SJCRH30 (cell line): ENCODE data around the gene GNL2. TPM values are rescaled to one million over a fixed set of nuclear protein-coding genes. Genes with fewer than 3 reads are reported as not detected.
"Not testable (repeated sequence)": the region's sequence is repeated elsewhere in the genome, so short reads cannot be mapped to it uniquely, and the experiment has no call there.

Experiments used
- DNase-seq, 2 experiments: peaks; one replicate each; pipeline ENCODE4 v3.0.0-alpha.2; 2015 to 2020
- H3K27ac ChIP-seq: fragments of 250-450 bp; sonication (Bioruptor Pico); 2 replicates; pipeline ENCODE4 v1.5.1; 2020; ENCODE audit warnings: mild to moderate bottlenecking, moderate library complexity
- H3K27me3 ChIP-seq: fragments of 250-450 bp; sonication (Bioruptor Pico); 2 replicates; pipeline ENCODE4 v1.5.1; 2020; ENCODE audit warnings: mild to moderate bottlenecking, moderate library complexity
- H3K36me3 ChIP-seq: fragments of 250-450 bp; sonication (Bioruptor Pico); 2 replicates; pipeline ENCODE4 v1.5.1; 2020; ENCODE audit warnings: mild to moderate bottlenecking, moderate library complexity
- H3K4me1 ChIP-seq: fragments of 250-450 bp; sonication (Bioruptor Pico); 2 replicates; pipeline ENCODE4 v1.5.1; 2020; ENCODE audit warnings: mild to moderate bottlenecking, moderate library complexity
- H3K4me3 ChIP-seq: fragments of 250-450 bp; sonication (Bioruptor Pico); 2 replicates; pipeline ENCODE4 v1.5.1; 2020; ENCODE audit warnings: mild to moderate bottlenecking, moderate library complexity
- H3K9me3 ChIP-seq: fragments of 250-450 bp; sonication (Bioruptor Pico); replicated peaks from 2 replicates; pipeline ENCODE4 v1.5.1; 2020; ENCODE audit warnings: mild to moderate bottlenecking, moderate library complexity
- total RNA-seq: library from RNA; depleted of rRNA; stranded (reverse); fragments of >200 nt; shearing (Covaris generic); gene quantifications from 2 replicates; pipeline ENCODE4 v1.2.3, GENCODE V29; 2014; rRNA removed

The GNL2 gene
- total RNA-seq, 1 experiment from 2014 or later: 119 TPM

DNA sequence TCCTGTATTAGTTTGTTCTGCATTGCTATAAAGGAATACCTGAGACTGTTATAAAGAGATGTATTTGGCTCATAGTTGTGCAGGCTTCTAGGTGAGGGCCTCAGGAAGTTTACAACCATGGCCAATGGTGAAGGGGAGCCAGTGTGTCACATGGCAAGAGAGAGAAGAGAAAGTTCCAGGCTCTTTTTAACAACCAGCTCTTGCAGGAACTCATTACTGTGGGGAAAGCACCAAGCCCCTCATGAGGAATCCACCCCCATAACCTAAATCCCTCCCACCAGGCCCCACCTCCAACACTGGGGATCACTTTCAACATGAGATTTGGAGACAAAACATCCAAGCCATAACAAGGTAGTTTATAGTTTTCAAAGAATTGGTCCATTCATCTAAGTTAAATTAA is 76.1 kb downstream of the GNL2 start:
- H3K36me3 ChIP-seq: no peaks in the 10 kb centered on the region
- H3K4me3 ChIP-seq: no peak overlapping the region
- H3K27me3 ChIP-seq: no peaks in the 10 kb centered on the region
- H3K27ac ChIP-seq: no peak overlapping the region
- peaks cover 3% of the 10 kb centered on the region; the same call in 1 of the 2 replicates for H3K4me1 ChIP-seq
- DNase-seq: no peak
- H3K9me3 ChIP-seq: no peaks in the 10 kb centered on the region

DNA sequence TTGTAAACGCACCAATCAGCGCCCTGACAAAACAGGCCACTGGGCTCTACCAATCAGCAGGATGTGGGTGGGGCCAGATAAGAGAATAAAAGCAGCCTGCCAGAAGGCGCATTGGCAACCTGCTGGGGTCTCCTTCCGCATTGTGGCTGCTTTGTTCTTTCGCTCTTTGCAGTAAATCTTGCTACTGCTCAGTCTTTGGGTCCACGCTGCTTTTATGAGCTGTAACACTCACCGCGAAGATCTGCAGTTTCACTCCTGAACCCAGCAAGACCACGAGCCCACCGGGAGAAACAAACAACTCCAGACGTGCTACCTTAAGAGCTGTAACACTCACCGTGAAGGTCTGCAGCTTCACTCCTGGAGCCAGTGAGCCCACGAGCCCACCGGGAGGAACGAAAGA is 76.8 kb downstream of the GNL2 start:
- H3K9me3 ChIP-seq, DNase-seq, H3K27me3 ChIP-seq, H3K27ac ChIP-seq, H3K4me1 ChIP-seq, H3K4me3 ChIP-seq, H3K36me3 ChIP-seq: not testable (repeated sequence)

DNA sequence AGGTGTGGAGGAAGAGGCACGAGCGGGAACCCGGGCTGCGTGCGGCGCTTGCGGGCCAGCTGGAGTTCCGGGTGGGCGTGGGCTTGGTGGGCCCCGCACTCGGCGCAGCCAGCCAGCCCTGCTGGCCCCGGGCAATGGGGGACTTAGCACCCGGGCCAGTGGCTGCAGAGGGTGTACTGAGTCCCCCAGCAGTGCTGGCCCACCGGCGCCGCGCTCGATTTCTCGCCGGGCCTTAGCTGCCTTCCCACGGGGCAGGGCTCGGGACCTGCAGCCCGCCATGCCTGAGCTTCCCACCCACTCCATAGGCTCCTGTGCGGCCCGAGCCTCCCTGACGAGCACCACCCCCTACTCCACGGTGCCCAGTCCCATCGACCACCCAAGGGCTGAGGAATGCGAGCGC is 77.5 kb downstream of the GNL2 start:
- H3K36me3 ChIP-seq, H3K4me1 ChIP-seq, H3K4me3 ChIP-seq, H3K27me3 ChIP-seq, H3K27ac ChIP-seq, DNase-seq, H3K9me3 ChIP-seq: not testable (repeated sequence)

GRCh38 chr1:37517569-37517968 is 78.2 kb downstream of the GNL2 start:
- Histone ChIP-seq H3K9me3 (no peaks in the 10 kb centered on the region), H3K27me3 (no peaks in the 10 kb centered on the region), H3K27ac (no peak overlapping the region), H3K4me3 (no peak overlapping the region), H3K4me1 (peaks cover 3% of the 10 kb centered on the region; the same call in 1 of the 2 replicates), H3K36me3 (no peaks in the 10 kb centered on the region)
- no peak for DNase-seq

Other genes starting within 250 kb of the GNL2 start
- 5.1 and 7.7 TPM in 2 replicates for gene ZC3H12A, start 121.4 kb downstream of the GNL2 start, total RNA-seq
- gene MEAF6, start 81.2 kb downstream of the GNL2 start, total RNA-seq: 71.1 and 82.3 TPM in 2 replicates
- gene SNIP1, start 41.6 kb downstream of the GNL2 start, total RNA-seq: 13.0 and 17.0 TPM in 2 replicates
- 10.0 and 10.1 TPM in 2 replicates for gene DNALI1, start 39.0 kb downstream of the GNL2 start, total RNA-seq
- not detected in 2 replicates for gene RSPO1, start 39.0 kb upstream of the GNL2 start, total RNA-seq
- gene CDCA8, start 96.6 kb upstream of the GNL2 start, total RNA-seq: 55.0 and 58.5 TPM in 2 replicates
- not detected in 2 replicates for gene EPHA10, start 169.2 kb upstream of the GNL2 start, total RNA-seq
- 32.3 and 36.5 TPM in 2 replicates for gene MANEAL, start 197.9 kb upstream of the GNL2 start, total RNA-seq
- gene C1orf122, start 211.9 kb upstream of the GNL2 start, total RNA-seq: 31.7 and 34.0 TPM in 2 replicates
- 43.5 and 45.1 TPM in 2 replicates for gene YRDC, start 212.3 kb upstream of the GNL2 start, total RNA-seq